Mesendoderm (in vitro differentiated cells): ENCODE results near the gene FARP1.

Experiments
- DNase-seq: peaks from one replicate; pipeline ENCODE4 v3.0.0; 2013
- H2AK5ac ChIP-seq: 2 replicates; pipeline ENCODE4 v1.6.1; 2013; ENCODE audit warnings: low read length, inconsistent platforms
- H2BK120ac ChIP-seq: 2 replicates; pipeline ENCODE4 v1.6.1; 2013; ENCODE audit warnings: low read depth, mild to moderate bottlenecking, low read length, moderate library complexity, mixed read lengths
- H2BK15ac ChIP-seq: replicated peaks from 2 replicates; pipeline ENCODE4 v1.6.1; 2013; ENCODE audit warnings: low read depth, mild to moderate bottlenecking, moderate library complexity
- H2BK5ac ChIP-seq: 2 replicates; pipeline ENCODE4 v1.6.1; 2013; ENCODE audit warnings: low read length, inconsistent platforms
- H3K18ac ChIP-seq: 2 replicates; pipeline ENCODE4 v1.6.1; 2013; ENCODE audit warnings: mild to moderate bottlenecking, low read length, mixed read lengths
- H3K23ac ChIP-seq: one replicate; pipeline ENCODE4 v1.6.1; 2013; ENCODE audit warnings: low read length
- H3K27ac ChIP-seq: 2 replicates; pipeline ENCODE4 v1.5.1; 2013; ENCODE audit warnings: low read depth, mild to moderate bottlenecking, inconsistent platforms, low read length, moderate library complexity
- H3K27me3 ChIP-seq: 2 replicates; pipeline ENCODE4 v1.6.1; 2013; ENCODE audit warnings: low read length, control low read depth, mild to moderate bottlenecking, inconsistent platforms; ENCODE audit not compliant: insufficient read depth, poor library complexity
- H3K36me3 ChIP-seq: 2 replicates; pipeline ENCODE4 v1.6.1; 2013; ENCODE audit warnings: low read length, inconsistent platforms; ENCODE audit not compliant: control insufficient read depth, insufficient read depth
- H3K4ac ChIP-seq: one replicate; pipeline ENCODE4 v1.6.1; 2013; ENCODE audit warnings: low read depth, mild to moderate bottlenecking, low read length, moderate library complexity
- H3K4me1 ChIP-seq: 2 replicates; pipeline ENCODE4 v1.6.1; 2013; ENCODE audit warnings: low read depth, low read length, inconsistent platforms; ENCODE audit not compliant: control insufficient read depth
- H3K4me2 ChIP-seq: 2 replicates; pipeline ENCODE4 v1.6.1; 2013; ENCODE audit warnings: low read length
- H3K4me3 ChIP-seq: 2 replicates; pipeline ENCODE4 v1.5.1; 2013; ENCODE audit warnings: mild to moderate bottlenecking, low read length
- H3K56ac ChIP-seq: one replicate; pipeline ENCODE4 v1.6.1; 2013; ENCODE audit warnings: low read length
- H3K79me1 ChIP-seq: 2 replicates; pipeline ENCODE4 v1.6.1; 2013; ENCODE audit warnings: low read length, inconsistent platforms
- H3K79me2 ChIP-seq: 2 replicates; pipeline ENCODE4 v1.6.1; 2013; ENCODE audit warnings: mild to moderate bottlenecking, low read length; ENCODE audit not compliant: control insufficient read depth, insufficient read depth
- H3K9ac ChIP-seq: 2 replicates; pipeline ENCODE4 v1.6.1; 2013; ENCODE audit warnings: low read length, inconsistent platforms
- H4K5ac ChIP-seq: one replicate; pipeline ENCODE4 v1.6.1; 2013; ENCODE audit warnings: low read length
- H4K8ac ChIP-seq: one replicate; pipeline ENCODE4 v1.6.1; 2013; ENCODE audit warnings: low read depth, mild to moderate bottlenecking, control low read depth, low read length, moderate library complexity
- WGBS: extraction: QIAGEN DNeasy Blood & Tissue Kit; methylation state at CpG from one replicate; pipeline ENCODE4 v1.1.7; 2013; ENCODE audit warnings: low lambda C conversion rate, missing lambda C conversion rate; ENCODE audit not compliant: insufficient coverage; ENCODE audit errors: extremely low coverage; 5-methylcytosine and 5-hydroxymethylcytosine counted together

Gene FARP1

GRCh38 chr13:98441056-98441676 lies 298.3 kb downstream of the FARP1 start:
- no peak overlapping the region for H2BK15ac ChIP-seq
- H3K4ac ChIP-seq: no peak overlapping the region
- no peak overlapping the region for H3K4me2 ChIP-seq
- no peaks in the 10 kb centered on the region for H3K27me3 ChIP-seq
- no peak overlapping the region for H3K4me3 ChIP-seq
- H3K18ac ChIP-seq: no peak overlapping the region
- no peak overlapping the region for H4K5ac ChIP-seq
- H4K8ac ChIP-seq: no peak overlapping the region
- no peak overlapping the region for H3K27ac ChIP-seq
- H3K36me3 ChIP-seq: no peaks in the 10 kb centered on the region
- H2BK5ac ChIP-seq: no peak overlapping the region
- no peak overlapping the region for H3K56ac ChIP-seq
- WGBS: no CpG with 5 or more reads among the region's 21 CpGs
- H3K9ac ChIP-seq: no peak overlapping the region
- H2AK5ac ChIP-seq: no peak overlapping the region
- H2BK120ac ChIP-seq: no peak overlapping the region
- DNase-seq: no peak
- H3K23ac ChIP-seq: no peak overlapping the region
- no peaks in the 10 kb centered on the region for H3K79me1 ChIP-seq
- no peaks in the 10 kb centered on the region for H3K79me2 ChIP-seq
- no peaks in the 10 kb centered on the region for H3K4me1 ChIP-seq

- H3K18ac ChIP-seq: no peak overlapping the region
- WGBS: no CpG with 5 or more reads among the region's 27 CpGs
- H2AK5ac ChIP-seq: no peak overlapping the region
- no peak overlapping the region for H2BK15ac ChIP-seq
- H3K36me3 ChIP-seq: no peaks in the 10 kb centered on the region
- no peak overlapping the region for H3K9ac ChIP-seq
- no peak overlapping the region for H3K4me3 ChIP-seq
- no peak overlapping the region for H4K5ac ChIP-seq
- H3K27ac ChIP-seq: no peak overlapping the region
- no peaks in the 10 kb centered on the region for H3K79me2 ChIP-seq
- H3K79me1 ChIP-seq: no peaks in the 10 kb centered on the region
- no peaks in the 10 kb centered on the region for H3K4me1 ChIP-seq
- no peak overlapping the region for H3K4ac ChIP-seq
- H3K56ac ChIP-seq: no peak overlapping the region
- no peak overlapping the region for H4K8ac ChIP-seq
- H3K27me3 ChIP-seq: no peaks in the 10 kb centered on the region
- H3K4me2 ChIP-seq: no peak overlapping the region
- no peak overlapping the region for H2BK5ac ChIP-seq
- no peak overlapping the region for H3K23ac ChIP-seq
- no peak overlapping the region for H2BK120ac ChIP-seq
- no peak for DNase-seq
Measured at GRCh38 chr13:98442391-98443230, 299.7 kb downstream of the FARP1 start.

GRCh38 chr13:98443329-98443728 lies 300.4 kb downstream of the FARP1 start:
- Histone ChIP-seq H3K4me2 (no peak overlapping the region), H3K23ac (no peak overlapping the region), H2BK120ac (no peak overlapping the region), H3K9ac (no peak overlapping the region), H4K8ac (no peak overlapping the region), H3K18ac (no peak overlapping the region), H3K56ac (no peak overlapping the region), H4K5ac (no peak overlapping the region), H3K27me3 (no peaks in the 10 kb centered on the region), H3K4ac (no peak overlapping the region), H2AK5ac (no peak overlapping the region), H3K4me1 (no peaks in the 10 kb centered on the region), H2BK15ac (no peak overlapping the region), H3K36me3 (no peaks in the 10 kb centered on the region), H3K79me1 (no peaks in the 10 kb centered on the region), H3K79me2 (no peaks in the 10 kb centered on the region), H3K27ac (no peak overlapping the region), H2BK5ac (no peak overlapping the region), H3K4me3 (no peak overlapping the region)
- WGBS: no CpG with 5 or more reads among the region's 11 CpGs
- DNase-seq: peak; percentile 57

GRCh38 chr13:98443800-98444325 lies 301.0 kb downstream of the FARP1 start:
- Histone ChIP-seq H3K4ac (no peak overlapping the region), H3K4me2 (no peak overlapping the region), H2BK120ac (no peak overlapping the region), H3K4me3 (no peak overlapping the region), H2BK5ac (no peak overlapping the region), H4K8ac (no peak overlapping the region), H3K79me1 (peaks cover under 1% of the 10 kb centered on the region), H2AK5ac (no peak overlapping the region), H3K56ac (no peak overlapping the region), H3K18ac (no peak overlapping the region), H4K5ac (no peak overlapping the region), H3K36me3 (peaks cover 2% of the 10 kb centered on the region), H3K27ac (no peak overlapping the region), H3K4me1 (no peaks in the 10 kb centered on the region), H3K9ac (no peak overlapping the region), H3K79me2 (no peaks in the 10 kb centered on the region), H3K23ac (no peak overlapping the region), H3K27me3 (no peaks in the 10 kb centered on the region), H2BK15ac (no peak overlapping the region)
- DNase-seq: no peak
- WGBS: no CpG with 5 or more reads among the region's 21 CpGs

- H2BK120ac ChIP-seq: no peak overlapping the region
- H3K27me3 ChIP-seq: no peaks in the 10 kb centered on the region
- no peak overlapping the region for H3K4me3 ChIP-seq
- no peak overlapping the region for H3K9ac ChIP-seq
- no CpG with 5 or more reads among the region's 16 CpGs for WGBS
- H2BK15ac ChIP-seq: no peak overlapping the region
- H3K27ac ChIP-seq: no peak overlapping the region
- H3K23ac ChIP-seq: no peak overlapping the region
- H4K5ac ChIP-seq: no peak overlapping the region
- no peak overlapping the region for H4K8ac ChIP-seq
- no peaks in the 10 kb centered on the region for H3K79me2 ChIP-seq
- no peak overlapping the region for H3K4ac ChIP-seq
- H3K4me1 ChIP-seq: no peaks in the 10 kb centered on the region
- H3K56ac ChIP-seq: no peak overlapping the region
- no peak overlapping the region for H3K18ac ChIP-seq
- no peak overlapping the region for H2AK5ac ChIP-seq
- no peak for DNase-seq
- H3K36me3 ChIP-seq: peaks cover 4% of the 10 kb centered on the region
- no peak overlapping the region for H2BK5ac ChIP-seq
- H3K79me1 ChIP-seq: peaks cover 2% of the 10 kb centered on the region
- H3K4me2 ChIP-seq: no peak overlapping the region
Measured at GRCh38 chr13:98444381-98444780, 301.5 kb downstream of the FARP1 start.
